ENCODE data around the gene INTS14. TPM values are rescaled to one million over a fixed set of nuclear protein-coding genes. Genes with fewer than 3 reads are reported as not detected.

INTS14 gene
- total RNA-seq, 1 donor from 2014 or later = 54.2 TPM

DNA sequence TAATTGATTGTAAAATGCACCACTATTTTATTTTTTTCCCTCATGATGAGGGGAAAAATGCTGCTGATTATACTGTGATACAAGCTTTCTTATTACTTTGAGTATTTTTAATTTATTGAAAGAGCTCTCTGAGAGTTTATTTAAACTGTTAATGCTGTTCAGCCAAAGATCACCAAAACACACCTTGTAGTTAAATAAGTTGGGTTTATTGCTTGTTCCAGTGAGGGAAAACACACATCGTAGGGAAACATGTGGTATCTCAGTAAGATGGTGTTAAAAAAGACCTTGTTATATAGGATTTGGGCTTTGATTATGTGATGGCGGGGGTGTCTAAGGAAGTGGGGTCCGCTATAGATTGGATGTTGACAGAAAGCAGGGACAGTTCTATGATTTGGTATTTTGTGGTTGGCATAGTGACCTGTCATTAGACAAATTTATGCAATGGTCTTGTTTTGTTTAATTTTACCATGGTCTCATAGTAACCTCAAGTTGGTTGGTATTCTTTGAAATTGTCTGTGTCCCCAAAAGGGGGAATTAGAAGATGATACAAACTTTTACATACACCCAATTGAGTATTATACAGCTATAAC, 69.6 kb downstream of the INTS14 start:
- Mint-ChIP-seq H3K36me3 (peaks cover 42% of the 10 kb centered on the region), H3K4me3 (no peak overlapping the region), H3K9me3 (peaks cover 7% of the 10 kb centered on the region), H3K4me1 (peaks cover 7% of the 10 kb centered on the region), H3K27ac (no peak overlapping the region), H3K27me3 (ENCODE audit: insufficient read depth, low read depth) (peaks cover 2% of the 10 kb centered on the region)
- Histone ChIP-seq H3K9me3 (ENCODE audit: low read depth) (no peaks in the 10 kb centered on the region), H3K9ac (no peak overlapping the region), H3K27me3 (no peaks in the 10 kb centered on the region), H3F3A (ENCODE audit: low read depth) (no peaks in the 10 kb centered on the region), H4K20me1 (ENCODE audit: low read depth) (peaks cover 78% of the 10 kb centered on the region), H3K4me1 (no peaks in the 10 kb centered on the region), H3K27ac (no peak overlapping the region), H2AFZ (replicated peaks) (no peak overlapping the region), H3K79me2 (ENCODE audit: low read depth) (peaks cover 99% of the 10 kb centered on the region), H3K36me3 (no peaks in the 10 kb centered on the region), H3K4me2 (no peak overlapping the region), H3K4me3 (no peak overlapping the region)
- no peak for DNase-seq (ENCODE audit: low spot score)
- TF ChIP-seq EZH2 (IDR thresholded peaks at IDR 0.05) (no peak), EZH2phosphoT487 (IDR thresholded peaks at IDR 0.05) (no peak)
- TF ChIP-seq, protein P1, sequence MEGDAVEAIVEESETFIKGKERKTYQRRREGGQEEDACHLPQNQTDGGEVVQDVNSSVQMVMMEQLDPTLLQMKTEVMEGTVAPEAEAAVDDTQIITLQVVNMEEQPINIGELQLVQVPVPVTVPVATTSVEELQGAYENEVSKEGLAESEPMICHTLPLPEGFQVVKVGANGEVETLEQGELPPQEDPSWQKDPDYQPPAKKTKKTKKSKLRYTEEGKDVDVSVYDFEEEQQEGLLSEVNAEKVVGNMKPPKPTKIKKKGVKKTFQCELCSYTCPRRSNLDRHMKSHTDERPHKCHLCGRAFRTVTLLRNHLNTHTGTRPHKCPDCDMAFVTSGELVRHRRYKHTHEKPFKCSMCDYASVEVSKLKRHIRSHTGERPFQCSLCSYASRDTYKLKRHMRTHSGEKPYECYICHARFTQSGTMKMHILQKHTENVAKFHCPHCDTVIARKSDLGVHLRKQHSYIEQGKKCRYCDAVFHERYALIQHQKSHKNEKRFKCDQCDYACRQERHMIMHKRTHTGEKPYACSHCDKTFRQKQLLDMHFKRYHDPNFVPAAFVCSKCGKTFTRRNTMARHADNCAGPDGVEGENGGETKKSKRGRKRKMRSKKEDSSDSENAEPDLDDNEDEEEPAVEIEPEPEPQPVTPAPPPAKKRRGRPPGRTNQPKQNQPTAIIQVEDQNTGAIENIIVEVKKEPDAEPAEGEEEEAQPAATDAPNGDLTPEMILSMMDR (IDR thresholded peaks at IDR 0.05) = no peak

DNA sequence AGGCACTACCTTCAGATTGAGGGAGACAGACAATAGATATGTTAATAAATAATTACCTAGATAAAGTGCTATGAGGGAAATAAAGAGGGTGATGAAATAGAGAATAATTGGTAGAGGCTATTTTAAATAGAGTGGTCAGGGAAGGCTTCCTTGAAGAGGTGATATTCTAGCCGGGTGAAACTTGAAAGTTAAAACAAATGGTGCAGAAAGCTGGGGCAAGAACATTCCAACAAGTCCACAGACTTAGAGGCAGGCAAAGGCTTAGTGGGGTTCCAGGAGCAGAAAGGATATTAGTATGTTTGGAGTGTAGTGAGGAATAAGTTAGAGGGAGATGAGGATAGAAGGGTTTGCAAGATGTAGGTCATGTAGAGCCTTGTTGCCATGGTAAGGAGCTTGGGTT, 70.6 kb downstream of the INTS14 start:
- Histone ChIP-seq H3K9ac (no peak overlapping the region), H3K27ac (no peak overlapping the region), H3F3A (ENCODE audit: low read depth) (no peaks in the 10 kb centered on the region), H2AFZ (replicated peaks) (no peak overlapping the region), H3K4me2 (no peak overlapping the region), H3K79me2 (ENCODE audit: low read depth) (peaks cover 99% of the 10 kb centered on the region), H3K36me3 (no peaks in the 10 kb centered on the region), H4K20me1 (ENCODE audit: low read depth) (peaks cover 79% of the 10 kb centered on the region), H3K4me3 (no peak overlapping the region), H3K4me1 (no peaks in the 10 kb centered on the region), H3K27me3 (no peaks in the 10 kb centered on the region), H3K9me3 (ENCODE audit: low read depth) (no peaks in the 10 kb centered on the region)
- Mint-ChIP-seq H3K4me1 (peaks cover 3% of the 10 kb centered on the region), H3K27ac (no peak overlapping the region), H3K4me3 (no peak overlapping the region), H3K36me3 (peaks cover 42% of the 10 kb centered on the region), H3K27me3 (ENCODE audit: insufficient read depth, low read depth) (peaks cover 2% of the 10 kb centered on the region), H3K9me3 (peaks cover 7% of the 10 kb centered on the region)
- TF ChIP-seq, protein P1 (IDR thresholded peaks at IDR 0.05) = no peak
- no peak for TF ChIP-seq EZH2 (IDR thresholded peaks at IDR 0.05)
- TF ChIP-seq EZH2phosphoT487 (IDR thresholded peaks at IDR 0.05) = no peak
- DNase-seq (ENCODE audit: low spot score) = no peak

DNA sequence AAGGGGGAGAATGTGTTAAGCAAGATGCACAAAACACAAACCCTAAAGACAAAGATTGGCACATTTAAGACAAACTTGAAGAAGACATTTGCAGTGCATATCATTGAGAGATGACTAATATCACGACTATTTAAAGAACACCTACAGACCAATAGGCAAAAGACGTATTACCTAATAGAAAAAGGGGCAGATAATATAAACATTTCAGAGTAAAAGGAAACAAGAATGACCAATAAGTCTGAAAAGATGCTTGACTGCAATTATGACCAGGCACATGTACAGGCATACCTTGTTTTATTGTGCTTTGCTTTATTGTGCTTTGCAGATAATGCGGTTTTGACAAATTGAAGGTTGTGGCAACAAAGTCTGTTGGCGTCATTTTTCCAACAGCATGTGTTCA, 75.7 kb downstream of the INTS14 start:
- no peaks in the 10 kb centered on the region for H3K36me3 ChIP-seq
- H3K4me3 Mint-ChIP-seq = no peak overlapping the region
- no peak overlapping the region for H3K9ac ChIP-seq
- no peak overlapping the region for H3K4me2 ChIP-seq
- peaks cover 7% of the 10 kb centered on the region for H3F3A ChIP-seq (ENCODE audit: low read depth)
- TF ChIP-seq, protein P1 (IDR thresholded peaks at IDR 0.05) = no peak
- TF ChIP-seq EZH2phosphoT487 (IDR thresholded peaks at IDR 0.05) = no peak
- TF ChIP-seq EZH2 (IDR thresholded peaks at IDR 0.05) = no peak
- H3K4me3 ChIP-seq = no peak overlapping the region
- peaks cover 25% of the 10 kb centered on the region for H3K4me1 Mint-ChIP-seq
- peaks cover 31% of the 10 kb centered on the region for H3K4me1 ChIP-seq
- no peak overlapping the region for H3K27ac Mint-ChIP-seq
- H3K27me3 Mint-ChIP-seq (ENCODE audit: insufficient read depth, low read depth) = peaks cover 5% of the 10 kb centered on the region
- peaks cover 99% of the 10 kb centered on the region for H3K79me2 ChIP-seq (ENCODE audit: low read depth)
- no peaks in the 10 kb centered on the region for H3K27me3 ChIP-seq
- DNase-seq (ENCODE audit: low spot score) = no peak
- peaks cover 85% of the 10 kb centered on the region for H4K20me1 ChIP-seq (ENCODE audit: low read depth)
- H2AFZ ChIP-seq (replicated peaks) = no peak overlapping the region
- no peak overlapping the region for H3K27ac ChIP-seq
- H3K9me3 ChIP-seq (ENCODE audit: low read depth) = no peaks in the 10 kb centered on the region
- H3K9me3 Mint-ChIP-seq = peaks cover 4% of the 10 kb centered on the region
- peaks cover 35% of the 10 kb centered on the region for H3K36me3 Mint-ChIP-seq
